Measurements from ENCODE around the gene GP9.

GRCh38 chr3:129078510-129078909 lies 17.9 kb downstream of the GP9 start:
- TF ChIP-seq CTCF (IDR thresholded peaks at IDR 0.05; ENCODE audit: low read depth, low read length) (no peak), MAX (IDR thresholded peaks at IDR 0.05; ENCODE audit: low read depth, low read length) (no peak), MYC (IDR thresholded peaks at IDR 0.05; ENCODE audit: low read depth, low read length) (no peak), POLR2A (IDR thresholded peaks at IDR 0.05; ENCODE audit: extremely low read depth, insufficient read length) (no peak)
